Esophagus squamous epithelium (tissue), 4 donors: ENCODE results near the gene SAP25.

Source experiments
- POLR2A ChIP-seq, 4 donors: fragments of 450-650 bp; IDR thresholded peaks; one replicate each; pipeline ENCODE4 v1.6.1; 2017; ENCODE audit warnings: antibody characterized with exemption in 4 of 4, mild to moderate bottlenecking in 4 of 4, moderate library complexity in 3 of 4
- TF ChIP-seq, protein P1 (sequence below), 6 experiments: fragments of 450-650 bp in 4 of 6; fragments of 200-600 bp in 2 of 6; sonication (generic) in 2 of 6; IDR thresholded peaks; one replicate each; pipeline ENCODE4 v1.5.1; 2016 to 2019; ENCODE audit warnings: antibody characterized with exemption in 6 of 6, mild to moderate bottlenecking in 4 of 6, moderate library complexity in 4 of 6

DNA sequence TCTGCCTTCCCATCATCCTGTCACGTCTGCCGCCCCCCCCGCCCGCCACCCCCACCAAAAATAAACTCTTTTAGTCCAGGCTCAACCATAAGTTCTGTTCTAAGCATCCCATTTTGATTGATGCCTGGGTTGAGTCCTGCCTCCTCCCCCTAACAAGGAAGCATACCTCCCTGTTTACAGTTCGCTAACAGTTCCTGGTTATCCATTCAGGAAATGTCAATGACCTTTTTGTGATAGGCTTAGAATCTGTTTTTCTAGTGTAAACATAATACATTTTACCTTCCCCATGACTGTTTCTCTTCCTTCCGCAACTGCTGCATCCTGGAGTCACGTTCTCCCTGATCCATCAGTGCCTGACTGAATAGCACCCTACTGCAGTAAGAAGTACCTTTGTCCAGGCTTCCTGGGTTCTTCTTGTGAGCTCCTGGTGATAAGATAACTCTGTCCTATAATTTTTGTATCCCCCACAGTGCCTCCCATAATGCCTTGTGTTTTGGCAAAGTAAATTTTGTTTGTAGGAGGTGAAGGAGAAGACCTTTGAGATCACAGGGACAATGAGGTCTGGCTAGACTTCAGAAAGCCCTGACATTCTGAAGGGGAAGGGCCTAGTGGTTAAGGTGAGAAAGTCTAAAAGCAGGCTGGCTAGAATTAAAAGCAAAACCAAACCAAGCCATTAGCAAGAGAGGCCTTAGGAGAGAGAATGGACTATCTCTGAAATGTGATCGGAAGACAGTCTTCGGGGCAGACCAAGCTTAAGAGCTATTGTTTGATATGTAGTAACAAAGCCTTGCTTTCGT, 27.4 kb downstream of the SAP25 start:
- TF ChIP-seq, protein P1, sequence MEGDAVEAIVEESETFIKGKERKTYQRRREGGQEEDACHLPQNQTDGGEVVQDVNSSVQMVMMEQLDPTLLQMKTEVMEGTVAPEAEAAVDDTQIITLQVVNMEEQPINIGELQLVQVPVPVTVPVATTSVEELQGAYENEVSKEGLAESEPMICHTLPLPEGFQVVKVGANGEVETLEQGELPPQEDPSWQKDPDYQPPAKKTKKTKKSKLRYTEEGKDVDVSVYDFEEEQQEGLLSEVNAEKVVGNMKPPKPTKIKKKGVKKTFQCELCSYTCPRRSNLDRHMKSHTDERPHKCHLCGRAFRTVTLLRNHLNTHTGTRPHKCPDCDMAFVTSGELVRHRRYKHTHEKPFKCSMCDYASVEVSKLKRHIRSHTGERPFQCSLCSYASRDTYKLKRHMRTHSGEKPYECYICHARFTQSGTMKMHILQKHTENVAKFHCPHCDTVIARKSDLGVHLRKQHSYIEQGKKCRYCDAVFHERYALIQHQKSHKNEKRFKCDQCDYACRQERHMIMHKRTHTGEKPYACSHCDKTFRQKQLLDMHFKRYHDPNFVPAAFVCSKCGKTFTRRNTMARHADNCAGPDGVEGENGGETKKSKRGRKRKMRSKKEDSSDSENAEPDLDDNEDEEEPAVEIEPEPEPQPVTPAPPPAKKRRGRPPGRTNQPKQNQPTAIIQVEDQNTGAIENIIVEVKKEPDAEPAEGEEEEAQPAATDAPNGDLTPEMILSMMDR (IDR thresholded peaks at IDR 0.05), result no peak
- TF ChIP-seq POLR2A (IDR thresholded peaks at IDR 0.05), result no peak
